MCF 10A (cell line): ENCODE measurements around the gene HS3ST6. TPM values are rescaled to one million over a fixed set of nuclear protein-coding genes. Genes with fewer than 3 reads are reported as not detected.

Experiments
- BruUV-seq: library from RNA; stranded (reverse); fragments of 400-500 nt; replicated peaks from 2 replicates; lab custom pipeline; 2021; lab: Mats Ljungman, UMichigan
- CTCF ChIA-PET: fragments of 300-600 bp; sonication (Branson Sonifier 250); formaldehyde crosslinking; extraction: SDS; loops from one replicate; lab custom pipeline; 2021; ENCODE audit warnings: antibody characterized with exemption, inconsistent platforms; lab: Yijun Ruan, JAX
- POLR2A ChIA-PET: fragments of 300-600, 350-650 bp; sonication (Branson Sonifier 250); formaldehyde crosslinking; extraction: SDS; loops from one replicate; lab custom pipeline; 2020; ENCODE audit warnings: antibody characterized with exemption, inconsistent platforms; lab: Yijun Ruan, JAX
- DNase-seq: peaks from one replicate; pipeline ENCODE4 v3.0.0-alpha.2; 2018; ENCODE audit not compliant: unreplicated experiment
- H3K27ac Mint-ChIP-seq: one replicate; pipeline ENCODE4 v1.8.0; 2022; ENCODE audit warnings: mild to moderate bottlenecking, low read depth, mixed read lengths; ENCODE audit not compliant: unreplicated experiment
- H3K27me3 Mint-ChIP-seq: one replicate; pipeline ENCODE4 v1.8.0; 2022; ENCODE audit warnings: mixed read lengths; ENCODE audit not compliant: insufficient read depth, unreplicated experiment
- H3K36me3 Mint-ChIP-seq: one replicate; pipeline ENCODE4 v1.8.0; 2022; ENCODE audit warnings: mild to moderate bottlenecking, moderate library complexity, mixed read lengths; ENCODE audit not compliant: insufficient read depth, unreplicated experiment
- H3K4me1 Mint-ChIP-seq: one replicate; pipeline ENCODE4 v1.8.0; 2022; ENCODE audit warnings: mixed read lengths; ENCODE audit not compliant: insufficient read depth, unreplicated experiment
- H3K4me3 Mint-ChIP-seq: one replicate; pipeline ENCODE4 v1.8.0; 2022; ENCODE audit warnings: mild to moderate bottlenecking, moderate library complexity, mixed read lengths; ENCODE audit not compliant: unreplicated experiment
- H3K9me3 Mint-ChIP-seq: one replicate; pipeline ENCODE4 v1.8.0; 2022; ENCODE audit warnings: mixed read lengths; ENCODE audit not compliant: unreplicated experiment
- intact Hi-C: fragments of 100-400 bp; cut with micrococcal nuclease; formaldehyde crosslinking; loops from 2 replicates; pipeline ENCODE4 v1.14.1; 2022
- total RNA-seq: library from RNA; stranded (reverse); gene quantifications from 2 replicates; pipeline ENCODE4 v1.2.3, GENCODE V29; 2022
- TF ChIP-seq, protein P1 (sequence below): fragments of 200-600 bp; IDR thresholded peaks from one replicate; pipeline ENCODE4 v1.8.0; 2022; ENCODE audit warnings: antibody characterized with exemption, mild to moderate bottlenecking; ENCODE audit not compliant: unreplicated experiment

The HS3ST6 gene
- total RNA-seq, 1 experiment from 2014 or later, result not detected

DNA sequence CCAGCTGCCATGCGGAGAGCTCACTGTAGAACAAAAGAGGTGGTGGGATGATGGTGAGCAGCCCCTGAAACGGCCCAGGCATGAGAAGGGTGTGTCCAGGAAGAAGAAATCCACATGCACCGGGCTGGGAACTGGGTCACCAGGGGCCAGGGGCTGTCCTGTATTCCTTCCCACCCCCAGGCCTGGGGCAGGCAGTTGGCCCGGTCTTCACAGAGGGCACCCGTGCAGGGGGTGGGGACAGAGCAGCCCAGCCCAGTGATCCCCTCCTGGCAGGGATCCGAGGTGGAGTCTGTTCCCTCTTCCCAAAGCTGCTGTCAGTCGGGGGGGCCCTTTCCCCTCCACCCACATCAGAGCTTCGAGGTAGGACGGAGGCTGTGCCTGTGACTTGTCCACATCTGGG lies 9.2 kb downstream of the HS3ST6 start:
- intact Hi-C loops, result no loop called here
- POLR2A ChIA-PET, result interaction anchor here (1.2 kb wide), 1 partner anchor 9 kb away, joined by 3 read pairs; no protein-coding TSS in a partner anchor
- Mint-ChIP-seq H3K4me1 (no peaks in the 10 kb centered on the region), H3K9me3 (no peaks in the 10 kb centered on the region), H3K36me3 (peaks cover 7% of the 10 kb centered on the region), H3K27me3 (peaks cover 11% of the 10 kb centered on the region), H3K4me3 (no peak overlapping the region), H3K27ac (no peak overlapping the region)
- CTCF ChIA-PET, result interaction anchor here (0.6 kb wide), 1 partner anchor 44 kb away, joined by 3 read pairs; no protein-coding TSS in a partner anchor
- DNase-seq, result no peak
- TF ChIP-seq, protein P1, sequence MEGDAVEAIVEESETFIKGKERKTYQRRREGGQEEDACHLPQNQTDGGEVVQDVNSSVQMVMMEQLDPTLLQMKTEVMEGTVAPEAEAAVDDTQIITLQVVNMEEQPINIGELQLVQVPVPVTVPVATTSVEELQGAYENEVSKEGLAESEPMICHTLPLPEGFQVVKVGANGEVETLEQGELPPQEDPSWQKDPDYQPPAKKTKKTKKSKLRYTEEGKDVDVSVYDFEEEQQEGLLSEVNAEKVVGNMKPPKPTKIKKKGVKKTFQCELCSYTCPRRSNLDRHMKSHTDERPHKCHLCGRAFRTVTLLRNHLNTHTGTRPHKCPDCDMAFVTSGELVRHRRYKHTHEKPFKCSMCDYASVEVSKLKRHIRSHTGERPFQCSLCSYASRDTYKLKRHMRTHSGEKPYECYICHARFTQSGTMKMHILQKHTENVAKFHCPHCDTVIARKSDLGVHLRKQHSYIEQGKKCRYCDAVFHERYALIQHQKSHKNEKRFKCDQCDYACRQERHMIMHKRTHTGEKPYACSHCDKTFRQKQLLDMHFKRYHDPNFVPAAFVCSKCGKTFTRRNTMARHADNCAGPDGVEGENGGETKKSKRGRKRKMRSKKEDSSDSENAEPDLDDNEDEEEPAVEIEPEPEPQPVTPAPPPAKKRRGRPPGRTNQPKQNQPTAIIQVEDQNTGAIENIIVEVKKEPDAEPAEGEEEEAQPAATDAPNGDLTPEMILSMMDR, result no peak
- no TSS peak for BruUV-seq

DNA sequence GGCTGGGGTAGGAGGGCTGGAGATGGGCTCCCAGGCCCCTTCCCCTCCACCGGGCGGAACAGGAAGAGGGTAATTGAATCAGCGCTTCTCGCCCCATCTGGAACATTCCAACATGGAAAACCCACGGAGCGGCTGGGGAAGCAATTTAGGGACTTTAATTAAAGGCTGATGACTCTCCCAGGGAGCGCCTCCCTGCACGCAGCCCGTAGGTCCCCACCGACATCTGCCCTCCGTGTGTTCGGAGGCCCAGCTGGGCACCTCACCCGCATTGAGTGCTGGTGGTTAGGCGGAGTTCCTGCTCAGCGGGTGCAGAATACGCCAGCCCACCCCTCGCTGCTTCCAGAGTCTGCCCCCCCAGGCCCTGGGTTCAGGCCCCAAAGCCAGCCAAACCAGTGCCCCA lies 10.0 kb downstream of the HS3ST6 start:
- CTCF ChIA-PET, result interaction anchor here (0.6 kb wide), 1 partner anchor 43 kb away, joined by 3 read pairs; no protein-coding TSS in a partner anchor
- no peak overlapping the region for H3K4me3 Mint-ChIP-seq
- intact Hi-C loops, result no loop called here
- POLR2A ChIA-PET, result no interaction called here
- no TSS peak for BruUV-seq
- H3K9me3 Mint-ChIP-seq, result no peaks in the 10 kb centered on the region
- H3K27me3 Mint-ChIP-seq, result peaks cover 11% of the 10 kb centered on the region
- TF ChIP-seq, protein P1, result no peak
- H3K27ac Mint-ChIP-seq, result no peak overlapping the region
- no peaks in the 10 kb centered on the region for H3K4me1 Mint-ChIP-seq
- no peak for DNase-seq
- peaks cover 7% of the 10 kb centered on the region for H3K36me3 Mint-ChIP-seq

DNA sequence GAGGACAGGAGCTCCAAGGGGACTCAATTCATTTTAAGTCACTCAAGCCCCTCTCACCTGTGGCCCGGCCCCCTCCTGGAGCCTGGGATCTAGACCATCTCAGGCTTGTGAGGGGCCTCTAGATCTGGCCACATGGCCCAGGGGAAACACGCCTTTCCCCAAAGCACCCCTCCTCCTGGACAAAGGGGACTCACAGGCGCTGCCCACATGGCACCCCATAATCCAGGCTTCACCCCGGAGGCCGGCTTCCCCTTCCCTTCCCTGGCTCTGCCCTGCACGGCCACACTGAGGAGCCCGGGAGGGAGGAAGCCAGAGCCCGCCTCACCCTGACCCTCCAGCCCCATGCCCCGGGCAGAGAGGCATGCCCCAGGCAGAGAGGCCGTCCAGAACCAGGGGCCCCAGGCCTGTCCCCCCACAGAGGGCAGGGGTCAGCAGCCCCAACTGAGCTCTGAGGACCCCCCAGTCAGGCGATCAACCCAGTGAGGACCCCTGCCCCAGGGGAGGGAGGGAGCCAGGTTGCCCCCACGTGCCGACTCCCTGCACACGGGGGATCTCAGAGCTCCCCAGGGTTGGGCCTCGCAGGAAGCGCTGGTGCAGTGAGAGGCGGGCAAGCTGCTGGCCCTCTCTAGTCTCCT lies 10.9 kb downstream of the HS3ST6 start:
- peaks cover 7% of the 10 kb centered on the region for H3K36me3 Mint-ChIP-seq
- no peaks in the 10 kb centered on the region for H3K4me1 Mint-ChIP-seq
- no peaks in the 10 kb centered on the region for H3K9me3 Mint-ChIP-seq
- TF ChIP-seq, protein P1, result no peak
- ChIA-PET POLR2A (no interaction called here), CTCF (no interaction called here)
- BruUV-seq, result no TSS peak
- no peak for DNase-seq
- no peak overlapping the region for H3K4me3 Mint-ChIP-seq
- no peak overlapping the region for H3K27ac Mint-ChIP-seq
- intact Hi-C loops, result no loop called here
- H3K27me3 Mint-ChIP-seq, result peaks cover 11% of the 10 kb centered on the region

DNA sequence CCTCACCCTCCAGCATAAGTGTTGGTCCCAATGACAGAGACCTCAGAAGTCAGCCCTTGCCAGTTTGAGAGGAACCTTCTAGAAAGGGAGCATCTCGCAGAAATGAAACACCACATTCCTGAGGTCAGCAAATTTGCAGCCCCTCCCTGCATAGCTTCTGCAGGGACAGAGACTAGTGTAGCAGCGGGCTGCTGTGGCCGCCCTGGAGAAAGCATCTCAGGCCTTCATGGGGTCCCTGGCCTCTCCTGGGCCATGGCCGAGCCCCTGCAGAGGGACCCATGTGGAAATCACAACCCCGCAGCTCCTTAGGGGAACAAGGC lies 11.4 kb downstream of the HS3ST6 start:
- Mint-ChIP-seq H3K4me3 (no peak overlapping the region), H3K27ac (no peak overlapping the region), H3K36me3 (peaks cover 7% of the 10 kb centered on the region), H3K4me1 (no peaks in the 10 kb centered on the region), H3K27me3 (peaks cover 11% of the 10 kb centered on the region), H3K9me3 (no peaks in the 10 kb centered on the region)
- ChIA-PET CTCF (interaction anchor here (0.6 kb wide), 1 partner anchor 17 kb away, joined by 3 read pairs; no protein-coding TSS in a partner anchor), POLR2A (no interaction called here)
- intact Hi-C loops, result no loop called here
- BruUV-seq, result no TSS peak
- TF ChIP-seq, protein P1, result no peak
- DNase-seq, result no peak
